ENCODE measurements around the gene FAM163B. TPM values are rescaled to one million over a fixed set of nuclear protein-coding genes. Genes with fewer than 3 reads are reported as not detected.

FAM163B gene
- total RNA-seq, 1 experiment from 2014 or later = not detected

DNA sequence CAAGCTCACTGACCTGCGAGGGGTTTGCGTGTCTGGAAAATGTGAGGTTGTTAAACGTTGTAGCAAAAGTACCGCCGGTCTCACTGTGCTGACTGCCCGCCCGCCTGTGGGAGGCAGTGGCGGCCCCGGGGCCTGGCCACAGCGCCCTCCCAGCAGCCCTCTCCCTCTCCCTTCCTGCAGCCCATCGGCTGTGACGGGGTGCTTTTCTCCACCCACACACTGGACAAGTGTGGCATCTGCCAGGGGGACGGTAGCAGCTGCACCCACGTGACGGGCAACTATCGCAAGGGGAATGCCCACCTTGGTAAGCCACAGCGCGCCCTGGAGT lies 68.5 kb downstream of the FAM163B start:
- no TSS peak for BruUV-seq (replicated peaks)
- no peaks in the 10 kb centered on the region for H3K4me1 Mint-ChIP-seq (ENCODE audit: low read depth, unreplicated experiment)
- TF ChIP-seq, protein P1, sequence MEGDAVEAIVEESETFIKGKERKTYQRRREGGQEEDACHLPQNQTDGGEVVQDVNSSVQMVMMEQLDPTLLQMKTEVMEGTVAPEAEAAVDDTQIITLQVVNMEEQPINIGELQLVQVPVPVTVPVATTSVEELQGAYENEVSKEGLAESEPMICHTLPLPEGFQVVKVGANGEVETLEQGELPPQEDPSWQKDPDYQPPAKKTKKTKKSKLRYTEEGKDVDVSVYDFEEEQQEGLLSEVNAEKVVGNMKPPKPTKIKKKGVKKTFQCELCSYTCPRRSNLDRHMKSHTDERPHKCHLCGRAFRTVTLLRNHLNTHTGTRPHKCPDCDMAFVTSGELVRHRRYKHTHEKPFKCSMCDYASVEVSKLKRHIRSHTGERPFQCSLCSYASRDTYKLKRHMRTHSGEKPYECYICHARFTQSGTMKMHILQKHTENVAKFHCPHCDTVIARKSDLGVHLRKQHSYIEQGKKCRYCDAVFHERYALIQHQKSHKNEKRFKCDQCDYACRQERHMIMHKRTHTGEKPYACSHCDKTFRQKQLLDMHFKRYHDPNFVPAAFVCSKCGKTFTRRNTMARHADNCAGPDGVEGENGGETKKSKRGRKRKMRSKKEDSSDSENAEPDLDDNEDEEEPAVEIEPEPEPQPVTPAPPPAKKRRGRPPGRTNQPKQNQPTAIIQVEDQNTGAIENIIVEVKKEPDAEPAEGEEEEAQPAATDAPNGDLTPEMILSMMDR (IDR thresholded peaks at IDR 0.05; ENCODE audit: unreplicated experiment) = no peak
- H3K4me3 Mint-ChIP-seq (ENCODE audit: low read depth, unreplicated experiment) = no peak overlapping the region
- H3K9me3 Mint-ChIP-seq (ENCODE audit: low read depth, unreplicated experiment) = no peaks in the 10 kb centered on the region
- DNase-seq = no peak
- no peaks in the 10 kb centered on the region for H3K36me3 Mint-ChIP-seq (ENCODE audit: insufficient read depth, unreplicated experiment)
- CTCF ChIA-PET = no interaction called here
- H3K27ac Mint-ChIP-seq (ENCODE audit: unreplicated experiment) = no peak overlapping the region
- H3K27me3 Mint-ChIP-seq (ENCODE audit: unreplicated experiment) = peaks cover 29% of the 10 kb centered on the region
- intact Hi-C loops (cut with micrococcal nuclease; ENCODE audit: unreplicated experiment) = no loop called here

DNA sequence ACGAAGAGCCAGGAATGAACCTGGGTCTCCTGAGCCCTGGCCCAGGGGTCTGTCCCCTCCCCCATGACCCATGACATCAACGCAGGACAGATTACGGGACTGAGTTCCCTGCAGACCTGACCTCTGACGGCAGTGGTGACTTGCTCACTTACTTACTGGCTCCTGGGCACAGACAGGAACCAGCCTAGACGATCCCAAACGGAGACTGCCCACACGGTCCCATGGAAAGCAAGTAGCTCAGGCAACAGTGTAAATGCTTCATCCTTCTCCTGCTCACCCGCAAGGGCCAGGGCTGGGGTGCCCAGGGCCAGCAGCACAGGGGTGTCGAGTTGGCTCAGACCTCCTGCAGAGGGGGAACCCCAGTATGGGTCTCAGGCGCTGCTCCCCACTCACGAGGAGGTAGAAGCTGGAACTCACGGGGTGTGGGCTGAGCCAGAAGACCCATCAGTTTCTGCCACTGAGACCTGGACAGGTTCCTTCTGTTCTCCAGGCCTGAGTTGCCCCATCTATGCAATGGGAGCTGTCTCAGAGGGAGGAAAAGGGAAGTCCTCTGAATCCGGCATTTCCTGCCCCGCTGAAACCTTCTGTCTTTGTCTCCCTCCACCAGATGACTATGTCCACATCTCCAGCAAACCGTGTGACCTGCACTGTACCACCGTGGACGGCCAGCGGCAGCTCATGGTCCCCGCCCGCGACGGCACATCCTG lies 69.0 kb downstream of the FAM163B start:
- no peak overlapping the region for H3K27ac Mint-ChIP-seq (ENCODE audit: unreplicated experiment)
- peak overlapping the region; percentile 60 for H3K4me3 Mint-ChIP-seq (ENCODE audit: low read depth, unreplicated experiment)
- no peaks in the 10 kb centered on the region for H3K9me3 Mint-ChIP-seq (ENCODE audit: low read depth, unreplicated experiment)
- peaks cover 34% of the 10 kb centered on the region for H3K27me3 Mint-ChIP-seq (ENCODE audit: unreplicated experiment)
- DNase-seq = no peak
- intact Hi-C loops (cut with micrococcal nuclease; ENCODE audit: unreplicated experiment) = no loop called here
- H3K4me1 Mint-ChIP-seq (ENCODE audit: low read depth, unreplicated experiment) = no peaks in the 10 kb centered on the region
- CTCF ChIA-PET = no interaction called here
- no TSS peak for BruUV-seq (replicated peaks)
- no peaks in the 10 kb centered on the region for H3K36me3 Mint-ChIP-seq (ENCODE audit: insufficient read depth, unreplicated experiment)
- TF ChIP-seq, protein P1 (IDR thresholded peaks at IDR 0.05; ENCODE audit: unreplicated experiment) = no peak

DNA sequence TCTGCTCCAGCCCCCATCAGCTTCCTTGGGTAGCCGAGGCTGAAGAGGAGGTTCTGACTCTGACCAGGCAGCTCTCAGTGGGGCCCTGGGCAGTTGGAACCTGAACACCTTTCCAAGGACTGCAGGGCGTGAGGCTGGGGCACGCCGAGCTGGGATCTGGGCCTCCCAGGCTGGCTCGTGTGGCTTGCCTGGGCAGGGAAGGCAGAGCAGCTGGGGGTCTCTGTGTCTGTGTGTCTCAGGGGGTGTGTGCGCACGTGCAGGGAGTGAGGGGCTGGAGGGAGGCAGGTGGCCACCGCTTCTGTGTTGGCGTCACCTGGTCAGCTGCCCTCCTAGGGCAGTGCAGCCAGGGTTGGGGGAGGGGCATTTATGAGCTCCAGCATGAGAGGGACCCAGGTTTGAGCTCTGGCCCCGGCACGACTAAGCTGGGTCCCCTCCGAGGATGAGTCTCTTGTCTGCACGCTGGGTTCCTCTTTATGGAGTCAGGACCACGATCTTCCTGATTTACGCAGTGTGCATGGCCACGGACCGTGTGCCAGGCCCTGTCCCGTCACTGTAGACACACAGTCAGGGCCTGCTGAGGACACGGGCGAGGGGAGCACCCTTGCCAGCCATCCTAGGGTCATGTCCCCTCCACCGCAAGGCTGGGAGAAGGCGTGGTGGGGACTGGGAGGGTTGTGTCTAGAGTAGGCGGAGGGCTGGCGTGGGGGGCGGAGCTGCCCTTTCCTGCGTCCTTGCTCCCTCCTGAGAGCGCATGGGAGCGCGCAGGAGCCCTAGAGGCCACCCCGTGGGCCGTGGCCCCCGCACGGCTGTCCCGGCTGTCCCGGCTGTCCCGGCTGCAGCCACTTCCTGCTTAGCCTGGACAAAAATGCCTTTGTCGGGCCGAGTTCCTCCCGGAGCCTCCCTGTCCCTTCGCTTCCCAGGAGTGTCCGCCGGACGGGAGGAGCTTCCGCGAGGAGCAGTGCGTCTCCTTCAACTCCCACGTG lies 70.0 kb downstream of the FAM163B start:
- peak overlapping the region; percentile 60 for H3K4me3 Mint-ChIP-seq (ENCODE audit: low read depth, unreplicated experiment)
- H3K36me3 Mint-ChIP-seq (ENCODE audit: insufficient read depth, unreplicated experiment) = no peaks in the 10 kb centered on the region
- no peak for DNase-seq
- CTCF ChIA-PET = no interaction called here
- TF ChIP-seq, protein P1 (IDR thresholded peaks at IDR 0.05; ENCODE audit: unreplicated experiment) = no peak
- no peaks in the 10 kb centered on the region for H3K9me3 Mint-ChIP-seq (ENCODE audit: low read depth, unreplicated experiment)
- BruUV-seq (replicated peaks) = no TSS peak
- intact Hi-C loops (cut with micrococcal nuclease; ENCODE audit: unreplicated experiment) = no loop called here
- H3K27ac Mint-ChIP-seq (ENCODE audit: unreplicated experiment) = no peak overlapping the region
- no peaks in the 10 kb centered on the region for H3K4me1 Mint-ChIP-seq (ENCODE audit: low read depth, unreplicated experiment)
- peaks cover 34% of the 10 kb centered on the region for H3K27me3 Mint-ChIP-seq (ENCODE audit: unreplicated experiment)

DNA sequence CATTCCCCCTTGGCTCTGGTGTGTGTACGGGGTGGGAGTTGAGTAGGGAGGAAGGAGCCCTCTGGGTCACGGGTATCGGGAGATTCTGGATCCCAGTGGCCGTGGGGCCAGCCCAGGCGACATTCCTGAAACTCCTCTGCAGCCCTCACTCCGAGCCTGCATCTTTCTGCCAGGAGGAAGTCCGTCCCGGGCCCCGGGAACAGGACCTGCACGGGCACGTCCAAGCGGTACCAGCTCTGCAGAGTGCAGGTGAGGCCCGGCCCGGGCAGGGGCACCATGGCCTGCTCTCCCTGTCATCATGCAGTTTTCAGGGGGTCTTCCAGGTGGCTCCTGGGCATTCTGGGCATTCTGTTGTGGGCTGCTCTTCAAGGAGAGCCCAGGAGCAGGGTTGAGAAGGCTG lies 71.0 kb downstream of the FAM163B start:
- intact Hi-C loops (cut with micrococcal nuclease; ENCODE audit: unreplicated experiment) = no loop called here
- no peak overlapping the region for H3K27ac Mint-ChIP-seq (ENCODE audit: unreplicated experiment)
- H3K9me3 Mint-ChIP-seq (ENCODE audit: low read depth, unreplicated experiment) = no peaks in the 10 kb centered on the region
- H3K4me1 Mint-ChIP-seq (ENCODE audit: low read depth, unreplicated experiment) = no peaks in the 10 kb centered on the region
- H3K27me3 Mint-ChIP-seq (ENCODE audit: unreplicated experiment) = peaks cover 34% of the 10 kb centered on the region
- no peaks in the 10 kb centered on the region for H3K36me3 Mint-ChIP-seq (ENCODE audit: insufficient read depth, unreplicated experiment)
- no peak overlapping the region for H3K4me3 Mint-ChIP-seq (ENCODE audit: low read depth, unreplicated experiment)
- no TSS peak for BruUV-seq (replicated peaks)
- DNase-seq = no peak
- CTCF ChIA-PET = no interaction called here
- TF ChIP-seq, protein P1 (IDR thresholded peaks at IDR 0.05; ENCODE audit: unreplicated experiment) = no peak

Data from Calu3 (cell line).